HepG2 (cell line): ENCODE data around the gene PLA2G4B. TPM values are rescaled to one million over a fixed set of nuclear protein-coding genes. Genes with fewer than 3 reads are reported as not detected.
A peak's percentile ranks its signal among the peaks of the same experiment; 100 is the strongest.

Source experiments
- ATAC-seq: fragments of 200-7000 bp; cut with Tn5 transposase; 3 replicates; pipeline ENCODE4 v1.9.1; 2020; ENCODE audit warnings: mild to moderate bottlenecking, moderate library complexity
- BruUV-seq: library from RNA; stranded (reverse); fragments of 400-500 nt; replicated peaks from 2 replicates; lab custom pipeline; 2021; lab: Mats Ljungman, UMichigan
- CTCF ChIA-PET: fragments of 300-600 bp; formaldehyde crosslinking; extraction: SDS; loops from one replicate; lab custom pipeline; 2021; ENCODE audit warnings: low total read pairs, inconsistent platforms, low intra/inter-chr PET ratio; lab: Yijun Ruan, JAX
- POLR2A ChIA-PET: fragments of 350-600 bp; sonication (Branson Sonifier 250); formaldehyde crosslinking; loops from one replicate; lab custom pipeline; 2020; ENCODE audit warnings: antibody characterized with exemption, inconsistent platforms; lab: Yijun Ruan, JAX
- DNase-seq: peaks from one replicate; pipeline ENCODE4 v3.0.0-alpha.2; 2015; ENCODE audit warnings: low spot score
- FAIRE-seq: peaks from 3 replicates; lab custom pipeline; 2011; peaks lifted over from hg19 to GRCh38; lab: Jason Lieb, UNC
- H2AFZ ChIP-seq: one replicate; pipeline ENCODE4 v1.6.1; 2011; ENCODE audit warnings: low read length, inconsistent platforms
- H3K27ac ChIP-seq: fragments of 300-600 bp; 3 replicates; pipeline ENCODE4 v1.8.0; 2011; ENCODE audit warnings: mixed run types, mild to moderate bottlenecking, mixed read lengths, low read length, inconsistent platforms; ENCODE audit not compliant: insufficient read depth; ENCODE audit errors: extremely low read length
- H3K27me3 ChIP-seq, 2 experiments: fragments of 200-600 bp in 1 of 2; 2 replicates in 1 of 2; 3 replicates in 1 of 2; pipeline versions ENCODE4 v1.6.0 to v1.8.0; 2011; ENCODE audit warnings: low read length in 2 of 2, mild to moderate bottlenecking in 2 of 2, moderate library complexity in 2 of 2, inconsistent platforms in 1 of 2; ENCODE audit not compliant: insufficient read depth in 2 of 2, control insufficient read depth in 1 of 2
- H3K36me3 ChIP-seq, 2 experiments: fragments of 200-600 bp in 1 of 2; replicated peaks in 1 of 2; 2 replicates in 1 of 2; 3 replicates in 1 of 2; pipeline versions ENCODE4 v1.5.1 to v1.8.0; 2011; ENCODE audit warnings: low read length in 2 of 2, inconsistent platforms in 1 of 2; ENCODE audit not compliant: insufficient read depth in 2 of 2, control insufficient read depth in 1 of 2
- H3K4me1 ChIP-seq: 2 replicates; pipeline ENCODE4 v1.5.1; 2012; ENCODE audit warnings: low read length, inconsistent platforms; ENCODE audit not compliant: insufficient read depth
- H3K4me2 ChIP-seq: 2 replicates; pipeline ENCODE4 v1.6.0; 2011; ENCODE audit warnings: low read depth, low read length, inconsistent platforms
- H3K4me3 ChIP-seq, 3 experiments: fragments of 200-600 bp in 1 of 3; sonication (generic), shearing (Covaris generic) in 1 of 3; replicated peaks in 1 of 3; 2 replicates each; pipeline ENCODE4 v1.5.1; 2011 to 2016; ENCODE audit warnings: low read length in 3 of 3, inconsistent platforms in 2 of 3, low read depth in 2 of 3, mild to moderate bottlenecking in 2 of 3, control low read depth in 1 of 3, mixed read lengths in 1 of 3; ENCODE audit not compliant: insufficient read depth in 1 of 3
- H3K79me2 ChIP-seq: one replicate; pipeline ENCODE4 v1.6.1; 2011; ENCODE audit warnings: low read length, inconsistent platforms; ENCODE audit not compliant: insufficient read depth
- H3K9ac ChIP-seq: 2 replicates; pipeline ENCODE4 v1.6.0; 2011; ENCODE audit warnings: mild to moderate bottlenecking, low read depth, low read length, inconsistent platforms; ENCODE audit not compliant: insufficient read depth
- H3K9me3 ChIP-seq: 2 replicates; pipeline ENCODE4 v1.5.1; 2012; ENCODE audit warnings: mild to moderate bottlenecking, low read length
- H4K20me1 ChIP-seq: 2 replicates; pipeline ENCODE4 v1.6.0; 2011; ENCODE audit warnings: inconsistent platforms, mild to moderate bottlenecking, low read length, moderate library complexity; ENCODE audit not compliant: insufficient read depth
- NR2F6 ChIP-seq, 2 experiments: IDR thresholded peaks; 2 replicates each; pipeline ENCODE4 v1.6.1; 2016; ENCODE audit warnings: antibody characterized with exemption in 1 of 2, mild to moderate bottlenecking in 1 of 2
- PAX8 ChIP-seq: sonication (generic); formaldehyde crosslinking; IDR thresholded peaks from 2 replicates; pipeline ENCODE4 v1.8.0; 2022; ENCODE audit warnings: mild to moderate bottlenecking, missing genetic modification reagents, borderline replicate concordance
- SAP130 ChIP-seq: IDR thresholded peaks from 2 replicates; pipeline ENCODE4 v1.6.1; 2016; ENCODE audit warnings: low read depth
- TBX2 ChIP-seq: sonication (generic); formaldehyde crosslinking; IDR thresholded peaks from 2 replicates; pipeline ENCODE4 v1.5.0; 2020; ENCODE audit warnings: missing genetic modification reagents, mild to moderate bottlenecking, borderline replicate concordance
- ZC3H13 ChIP-seq: sonication (generic); formaldehyde crosslinking; IDR thresholded peaks from 2 replicates; pipeline ENCODE4 v1.8.1; 2023; ENCODE audit warnings: mild to moderate bottlenecking, missing genetic modification reagents, moderate library complexity
- ZFY ChIP-seq: sonication (generic); formaldehyde crosslinking; IDR thresholded peaks from 2 replicates; pipeline ENCODE4 v1.4.0; 2020; ENCODE audit warnings: missing genetic modification reagents
- WGBS: methylation state at CpG from one replicate; pipeline ENCODE4 v1.1.6; 2017; ENCODE audit warnings: low lambda C conversion rate; 5-methylcytosine and 5-hydroxymethylcytosine counted together
- in situ Hi-C: cut with HindIII; loops from 2 replicates; pipeline ENCODE4 v1.10.0; 2017; ENCODE audit warnings: low pct_unique_long_range_greater_than_20kb; ENCODE audit not compliant: extremely low pct_ligation_motif_present
- intact Hi-C: fragments of 100-400 bp; cut with micrococcal nuclease; formaldehyde crosslinking; loops from one replicate; pipeline ENCODE4 v1.10.0; 2022; ENCODE audit not compliant: unreplicated experiment
- polyA plus RNA-seq, 8 experiments: library from polyadenylated mRNA; depleted of rRNA in 3 of 8; stranded (reverse) in 7 of 8; unstranded in 1 of 8; fragments of >200 nt; fragmentation: Illumina TruSeq in 4 of 8; extraction: Trizol in 4 of 8; gene quantifications; 2 replicates each; pipeline versions ENCODE4 v1.2.1 to v1.2.3, GENCODE V29; 2011 to 2016; ENCODE audit warnings: low read depth in 4 of 8, missing spikeins in 1 of 8, mixed read lengths in 1 of 8; ENCODE audit not compliant: insufficient read depth in 1 of 8
- total RNA-seq, 5 experiments: library from RNA; depleted of rRNA; stranded (reverse); fragments of >200 nt; fragmentation: Illumina TruSeq; extraction: Trizol; gene quantifications; 2 replicates each; pipeline ENCODE4 v1.2.3, GENCODE V29; 2016; ENCODE audit warnings: low read depth in 1 of 5
- TF ChIP-seq, protein P1 (sequence below): sonication (generic); formaldehyde crosslinking; IDR thresholded peaks from 2 replicates; pipeline ENCODE4 v1.5.0; 2020; ENCODE audit warnings: mild to moderate bottlenecking, missing genetic modification reagents
- TF ChIP-seq, protein P2 (sequence below): sonication (generic); formaldehyde crosslinking; IDR thresholded peaks from 2 replicates; pipeline ENCODE4 v1.4.0; 2020; ENCODE audit warnings: mild to moderate bottlenecking, missing genetic modification reagents, borderline replicate concordance

The PLA2G4B gene
- total and polyA plus RNA-seq, 2 of the 13 experiments (the other 11 are each of a cell fraction or from before 2014, with no cell fraction given), result 5.1 to 8.0 TPM

DNA sequence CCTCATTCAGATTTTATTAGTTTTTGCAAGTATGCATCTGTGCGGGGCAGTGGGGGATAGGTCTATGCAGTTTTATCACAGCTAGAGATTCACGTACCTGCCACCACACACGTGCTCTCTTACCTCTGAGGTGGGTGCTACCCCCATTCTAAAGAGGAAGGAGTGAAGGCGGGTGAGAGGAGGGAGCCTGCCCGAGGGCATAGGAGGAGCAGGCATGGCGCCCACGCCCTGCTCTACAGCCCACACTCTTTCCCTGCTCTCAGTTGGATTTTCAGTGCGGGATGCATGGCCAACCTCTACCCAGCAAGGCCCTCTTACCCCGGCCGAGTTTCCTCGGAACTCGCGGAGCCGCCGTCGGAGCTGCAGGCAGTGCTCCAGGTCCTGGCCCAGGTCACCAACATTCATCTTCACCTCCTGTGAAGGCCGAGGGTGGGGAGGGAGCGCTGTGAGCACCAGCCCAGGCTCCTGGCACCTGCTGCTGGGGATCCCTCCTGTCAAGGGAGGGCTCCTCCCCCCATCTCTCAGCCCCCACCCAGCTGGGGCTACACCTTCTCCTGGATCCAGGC is 26.9 kb downstream of the PLA2G4B start:
- Histone ChIP-seq H3K4me3 (peak overlapping the region in 1 of 3 experiments; percentile 57; a peak in 1 of 6 replicates), H3K79me2 (no peaks in the 10 kb centered on the region), H3K4me1 (peaks cover 40% of the 10 kb centered on the region), H2AFZ (no peak overlapping the region), H3K4me2 (peak overlapping the region; percentile 76), H4K20me1 (no peaks in the 10 kb centered on the region), H3K27me3 (peaks cover 5 to 58% of the 10 kb centered on the region in 2 experiments; a peak in 4 of 5 replicates), H3K27ac (no peak overlapping the region)
- intact Hi-C loops (no loop called here), in situ Hi-C loops (no loop called here)
- POLR2A ChIA-PET, result interaction anchor here (1.4 kb wide), 1 partner anchor 14 kb away, joined by 3 read pairs; no protein-coding TSS in a partner anchor
- CTCF ChIA-PET, result no interaction called here
- DNase-seq (no peak), FAIRE-seq (no peak)
- TF ChIP-seq, protein P1, sequence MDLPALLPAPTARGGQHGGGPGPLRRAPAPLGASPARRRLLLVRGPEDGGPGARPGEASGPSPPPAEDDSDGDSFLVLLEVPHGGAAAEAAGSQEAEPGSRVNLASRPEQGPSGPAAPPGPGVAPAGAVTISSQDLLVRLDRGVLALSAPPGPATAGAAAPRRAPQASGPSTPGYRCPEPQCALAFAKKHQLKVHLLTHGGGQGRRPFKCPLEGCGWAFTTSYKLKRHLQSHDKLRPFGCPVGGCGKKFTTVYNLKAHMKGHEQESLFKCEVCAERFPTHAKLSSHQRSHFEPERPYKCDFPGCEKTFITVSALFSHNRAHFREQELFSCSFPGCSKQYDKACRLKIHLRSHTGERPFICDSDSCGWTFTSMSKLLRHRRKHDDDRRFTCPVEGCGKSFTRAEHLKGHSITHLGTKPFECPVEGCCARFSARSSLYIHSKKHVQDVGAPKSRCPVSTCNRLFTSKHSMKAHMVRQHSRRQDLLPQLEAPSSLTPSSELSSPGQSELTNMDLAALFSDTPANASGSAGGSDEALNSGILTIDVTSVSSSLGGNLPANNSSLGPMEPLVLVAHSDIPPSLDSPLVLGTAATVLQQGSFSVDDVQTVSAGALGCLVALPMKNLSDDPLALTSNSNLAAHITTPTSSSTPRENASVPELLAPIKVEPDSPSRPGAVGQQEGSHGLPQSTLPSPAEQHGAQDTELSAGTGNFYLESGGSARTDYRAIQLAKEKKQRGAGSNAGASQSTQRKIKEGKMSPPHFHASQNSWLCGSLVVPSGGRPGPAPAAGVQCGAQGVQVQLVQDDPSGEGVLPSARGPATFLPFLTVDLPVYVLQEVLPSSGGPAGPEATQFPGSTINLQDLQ (CRISPR knock-in tag), result no peak
- peak; percentile 9; the same call in 1 of the 2 replicates for TF ChIP-seq TBX2 (CRISPR knock-in tag)
- TF ChIP-seq, all 625 proteins: peak for 1
- Histone ChIP-seq H3K36me3 (no peaks in the 10 kb centered on the region), H3K9me3 (no peaks in the 10 kb centered on the region), H3K9ac (peak overlapping the region; percentile 44; the same call in 1 of the 2 replicates)
- 75% methylated on average over 18 of the region's 18 CpGs for WGBS
- no TSS peak for BruUV-seq
- ATAC-seq, result no peak

DNA sequence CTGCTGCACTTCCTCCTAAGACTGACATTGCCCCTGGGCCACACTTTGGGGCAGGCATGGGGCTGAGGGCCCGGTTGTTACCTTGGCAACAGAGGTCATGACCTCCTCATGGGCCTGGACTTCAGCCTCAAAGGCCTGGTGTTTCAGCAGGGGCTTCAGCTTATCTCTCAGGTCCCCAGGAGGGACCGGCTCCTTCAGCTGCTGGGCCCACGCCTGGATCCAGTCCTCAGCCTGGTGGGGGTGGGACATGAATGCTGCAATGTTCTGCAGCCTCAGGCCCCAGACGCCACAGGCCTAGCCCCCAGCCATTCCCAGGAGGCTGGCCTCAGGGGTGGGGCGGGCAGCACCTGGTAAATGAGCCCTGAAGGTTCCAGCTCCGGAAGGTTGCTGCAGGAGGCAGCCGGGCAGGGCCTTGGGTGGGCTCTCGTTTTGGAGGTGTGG is 27.6 kb downstream of the PLA2G4B start:
- Histone ChIP-seq H3K27me3 (peaks cover 9 to 61% of the 10 kb centered on the region in 2 experiments; a peak in 4 of 5 replicates), H4K20me1 (no peaks in the 10 kb centered on the region), H3K36me3 (no peaks in the 10 kb centered on the region), H3K27ac (no peak overlapping the region), H3K9me3 (no peaks in the 10 kb centered on the region), H3K4me1 (peaks cover 40% of the 10 kb centered on the region), H3K4me3 (peak overlapping the region in 2 of 3 experiments; percentile 34 to 57; a peak in 4 of 6 replicates), H2AFZ (no peak overlapping the region), H3K9ac (peak overlapping the region; percentile 44; the same call in 1 of the 2 replicates), H3K79me2 (no peaks in the 10 kb centered on the region), H3K4me2 (peak overlapping the region; percentile 76)
- DNase-seq (peak; percentile 31), FAIRE-seq (peak; percentile 12), ATAC-seq (peak; percentile 52)
- in situ Hi-C loops, result no loop called here
- BruUV-seq, result no TSS peak
- ChIA-PET POLR2A (no interaction called here), CTCF (no interaction called here)
- 17% methylated on average over 1 of the region's 8 CpGs for WGBS
- intact Hi-C loops, result no loop called here
- TF ChIP-seq SAP130 (CRISPR knock-in tag) (peak; percentile 28; the same call in 1 of the 2 replicates), PAX8 (peak; percentile 82; the same call in 1 of the 2 replicates), NR2F6 (IDR thresholded peaks at IDR 0.05) (peak; percentile 87), NR2F6 (CRISPR knock-in tag; IDR thresholded peaks at IDR 0.05) (peak; percentile 84), ZFY (CRISPR knock-in tag) (peak; percentile 75), ZC3H13 (no peak)
- TF ChIP-seq, protein P2, sequence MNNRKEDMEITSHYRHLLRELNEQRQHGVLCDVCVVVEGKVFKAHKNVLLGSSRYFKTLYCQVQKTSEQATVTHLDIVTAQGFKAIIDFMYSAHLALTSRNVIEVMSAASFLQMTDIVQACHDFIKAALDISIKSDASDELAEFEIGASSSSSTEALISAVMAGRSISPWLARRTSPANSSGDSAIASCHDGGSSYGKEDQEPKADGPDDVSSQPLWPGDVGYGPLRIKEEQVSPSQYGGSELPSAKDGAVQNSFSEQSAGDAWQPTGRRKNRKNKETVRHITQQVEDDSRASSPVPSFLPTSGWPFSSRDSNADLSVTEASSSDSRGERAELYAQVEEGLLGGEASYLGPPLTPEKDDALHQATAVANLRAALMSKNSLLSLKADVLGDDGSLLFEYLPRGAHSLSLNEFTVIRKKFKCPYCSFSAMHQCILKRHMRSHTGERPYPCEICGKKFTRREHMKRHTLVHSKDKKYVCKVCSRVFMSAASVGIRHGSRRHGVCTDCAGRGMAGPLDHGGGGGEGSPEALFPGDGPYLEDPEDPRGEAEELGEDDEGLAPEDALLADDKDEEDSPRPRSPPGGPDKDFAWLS, result 0 out of 2 replicates have a peak, but pooled peaks have one; percentile 84
